GM18867 (cell line): ENCODE measurements around the gene CTAGE15.
A peak's percentile ranks its signal among the peaks of the same experiment; 100 is the strongest.

Experiments
- ATAC-seq: cut with Tn5 transposase; IDR thresholded peaks from one replicate; pipeline ENCODE4 v1.9.1; 2021; ENCODE audit warnings: mild to moderate bottlenecking, moderate library complexity; ENCODE audit not compliant: unreplicated experiment

Gene CTAGE15

DNA sequence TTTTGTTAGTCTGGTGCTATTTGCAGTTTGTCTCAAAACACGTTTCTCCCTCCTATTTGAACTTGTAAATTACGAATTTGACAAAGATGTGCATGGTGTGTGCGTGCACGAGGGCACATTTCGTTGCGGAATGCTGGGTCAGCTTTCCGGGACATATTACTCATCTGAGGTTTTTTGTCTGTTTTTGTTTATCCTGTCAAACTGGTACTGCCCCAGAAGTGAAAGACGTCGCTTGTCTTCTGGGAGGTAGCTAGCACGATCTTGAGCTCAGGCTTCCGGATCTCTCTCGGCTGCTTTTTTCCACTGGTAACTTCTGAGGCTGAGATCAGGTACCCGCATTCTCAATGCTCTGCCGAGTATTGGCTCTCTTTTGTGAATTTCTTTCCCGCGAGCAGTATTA, 49.6 kb downstream of the CTAGE15 start:
- peak; percentile 36 for ATAC-seq

- ATAC-seq: peak; percentile 36
These were observed 50.5 kb downstream of the CTAGE15 start for GRCh38 chr7:143622130-143622529.
